CD14-positive monocyte (primary cell): ENCODE data around the gene LIMS2. TPM values are rescaled to one million over a fixed set of nuclear protein-coding genes. Genes with fewer than 3 reads are reported as not detected.

Experiments
- DNase-seq, 3 donors: peaks; one replicate each; pipeline ENCODE4 v3.0.0-alpha.2; 2011 to 2022
- H2AFZ ChIP-seq: 2 replicates; pipeline ENCODE4 v1.6.0; 2012; ENCODE audit warnings: mild to moderate bottlenecking, low read depth, low read length, inconsistent platforms; ENCODE audit not compliant: insufficient read depth, poor library complexity, severe bottlenecking
- H3K27ac ChIP-seq, 2 donors: 1 replicate in 1 of 2; 2 replicates in 1 of 2; pipeline ENCODE4 v1.5.1; 2012 to 2013; ENCODE audit warnings: low read length in 2 of 2, control low read depth in 1 of 2, inconsistent platforms in 1 of 2, low read depth in 1 of 2, mild to moderate bottlenecking in 1 of 2
- H3K27me3 ChIP-seq, 2 donors: one replicate each; pipeline versions ENCODE4 v1.6.0 to v1.6.1; 2011 to 2013; ENCODE audit warnings: low read length in 2 of 2; ENCODE audit not compliant: control insufficient read depth in 2 of 2, insufficient read depth in 2 of 2
- H3K36me3 ChIP-seq, 2 donors: replicated peaks in 1 of 2; 1 replicate in 1 of 2; 2 replicates in 1 of 2; pipeline versions ENCODE4 v1.5.1 to v1.6.1; 2012 to 2013; ENCODE audit warnings: low read length in 2 of 2, control low read depth in 1 of 2, inconsistent platforms in 1 of 2, mild to moderate bottlenecking in 1 of 2; ENCODE audit not compliant: insufficient read depth in 2 of 2, control insufficient read depth in 1 of 2
- H3K4me1 ChIP-seq, 2 donors: 1 replicate in 1 of 2; 2 replicates in 1 of 2; pipeline versions ENCODE4 v1.5.1 to v1.6.1; 2012 to 2013; ENCODE audit warnings: low read length in 2 of 2, control low read depth in 1 of 2, inconsistent platforms in 1 of 2, mild to moderate bottlenecking in 1 of 2, moderate library complexity in 1 of 2; ENCODE audit not compliant: insufficient read depth in 2 of 2, control insufficient read depth in 1 of 2
- H3K4me2 ChIP-seq: replicated peaks from 2 replicates; pipeline ENCODE3; 2012; ENCODE audit warnings: low read length, moderate library complexity, mild to moderate bottlenecking; ENCODE audit not compliant: poor library complexity, severe bottlenecking; ENCODE audit errors: extremely low read depth
- H3K4me3 ChIP-seq, 3 experiments: fragments of 200-600 bp in 1 of 3; sonication (generic) in 1 of 3; replicated peaks in 1 of 3; 1 replicate in 2 of 3; 2 replicates in 1 of 3; pipeline ENCODE4 v1.5.1; 2011 to 2013; ENCODE audit warnings: low read length in 3 of 3, mild to moderate bottlenecking in 3 of 3, control low read depth in 2 of 3, low read depth in 2 of 3, inconsistent platforms in 1 of 3, moderate library complexity in 1 of 3
- H3K79me2 ChIP-seq: 2 replicates; pipeline ENCODE4 v1.6.0; 2012; ENCODE audit warnings: mild to moderate bottlenecking, control low read depth, inconsistent platforms, low read length, moderate library complexity; ENCODE audit not compliant: insufficient read depth
- H3K9ac ChIP-seq: 2 replicates; pipeline ENCODE4 v1.6.0; 2017; ENCODE audit warnings: low read length, mild to moderate bottlenecking; ENCODE audit not compliant: insufficient read depth, poor library complexity, severe bottlenecking
- H3K9me3 ChIP-seq, 2 donors: replicated peaks in 1 of 2; 1 replicate in 1 of 2; 2 replicates in 1 of 2; pipeline versions ENCODE4 v1.5.1 to v1.6.1; 2012 to 2013; ENCODE audit warnings: low read length in 2 of 2, control low read depth in 1 of 2; ENCODE audit not compliant: control insufficient read depth in 1 of 2, insufficient read depth in 1 of 2
- H4K20me1 ChIP-seq: 2 replicates; pipeline ENCODE4 v1.6.0; 2012; ENCODE audit warnings: mild to moderate bottlenecking, low read length, control low read depth, moderate library complexity; ENCODE audit not compliant: insufficient read depth
- H3K27ac Mint-ChIP-seq, 7 donors: one replicate each; pipeline ENCODE4 v1.8.0; 2020; ENCODE audit warnings: mild to moderate bottlenecking in 7 of 7, mixed read lengths in 7 of 7, moderate library complexity in 6 of 7, inconsistent platforms in 2 of 7
- H3K27me3 Mint-ChIP-seq, 3 donors: one replicate each; pipeline ENCODE4 v1.8.0; 2021 to 2022; ENCODE audit warnings: low read depth in 3 of 3, mild to moderate bottlenecking in 3 of 3, mixed read lengths in 3 of 3, moderate library complexity in 3 of 3, inconsistent platforms in 1 of 3
- H3K36me3 Mint-ChIP-seq, 2 donors: one replicate each; pipeline ENCODE4 v1.8.0; 2020; ENCODE audit warnings: mixed read lengths in 2 of 2, inconsistent platforms in 1 of 2, mild to moderate bottlenecking in 1 of 2
- H3K4me1 Mint-ChIP-seq: one replicate; pipeline ENCODE4 v1.8.0; 2020; ENCODE audit warnings: mild to moderate bottlenecking, mixed read lengths
- H3K4me3 Mint-ChIP-seq, 2 donors: one replicate each; pipeline ENCODE4 v1.8.0; 2020; ENCODE audit warnings: mild to moderate bottlenecking in 2 of 2, mixed read lengths in 2 of 2, moderate library complexity in 1 of 2
- H3K9me3 Mint-ChIP-seq, 7 donors: one replicate each; pipeline ENCODE4 v1.8.0; 2020 to 2022; ENCODE audit warnings: mixed read lengths in 7 of 7, mild to moderate bottlenecking in 6 of 7, moderate library complexity in 6 of 7, inconsistent platforms in 2 of 7
- CTCF ChIP-seq: fragments of 200-600 bp; IDR thresholded peaks from one replicate; pipeline ENCODE4 v1.8.0; 2022; ENCODE audit warnings: antibody characterized with exemption, mild to moderate bottlenecking
- WGBS: methylation state at CpG from one replicate; pipeline ENCODE4 v1.1.5; 2013; ENCODE audit warnings: missing lambda C conversion rate; ENCODE audit not compliant: insufficient coverage; 5-methylcytosine and 5-hydroxymethylcytosine counted together
- intact Hi-C, 2 donors: fragments of 100-400 bp; cut with micrococcal nuclease; formaldehyde crosslinking; loops; one replicate each; pipeline versions ENCODE4 v1.15.0 to v1.15.1; 2023
- polyA plus RNA-seq, 3 donors: library from polyadenylated mRNA; depleted of rRNA in 1 of 3; unstranded in 2 of 3; stranded (reverse) in 1 of 3; fragments of 300-500 nt in 2 of 3; fragments of >200 nt in 1 of 3; fragmentation: Illumina TruSeq in 2 of 3; gene quantifications; 1 replicate in 2 of 3; 2 replicates in 1 of 3; pipeline ENCODE4 v1.2.3, GENCODE V29; 2012 to 2021

The LIMS2 gene
- polyA plus RNA-seq, 3 donors: 0.13 to 1.3 (median 0.23) TPM

- H3K4me3 ChIP-seq: no peak overlapping the region
- no peak for TF ChIP-seq CTCF
- Mint-ChIP-seq H3K9me3 (no peaks in the 10 kb centered on the region), H3K4me1 (peaks cover 18% of the 10 kb centered on the region), H3K27ac (peak overlapping the region in 5 of 7 donors; percentile 41 to 73 (median 61)), H3K36me3 (peaks cover 10% of the 10 kb centered on the region in 2 donors), H3K27me3 (peaks cover 2 to 4% (median 3%) of the 10 kb centered on the region in 3 donors), H3K4me3 (no peak overlapping the region)
- no peak for DNase-seq
- intact Hi-C loops: no loop called here
- peaks cover 2% of the 10 kb centered on the region for H3K79me2 ChIP-seq
- H3K9ac ChIP-seq: no peak overlapping the region
- H3K27ac ChIP-seq: no peak overlapping the region
- no peaks in the 10 kb centered on the region for H3K36me3 ChIP-seq
- no peak overlapping the region for H3K4me2 ChIP-seq
- no peaks in the 10 kb centered on the region for H3K27me3 ChIP-seq
- H3K9me3 ChIP-seq: no peaks in the 10 kb centered on the region
- H2AFZ ChIP-seq: no peak overlapping the region
- H4K20me1 ChIP-seq: peaks cover 2% of the 10 kb centered on the region
- peaks cover 17 to 18% of the 10 kb centered on the region in 2 donors for H3K4me1 ChIP-seq
- 98% methylated on average over 19 of the region's 21 CpGs for WGBS
These were observed 22.3 kb upstream of the LIMS2 start for GRCh38 chr2:127697482-127698180.

GRCh38 chr2:127695491-127696472 lies 20.5 kb upstream of the LIMS2 start:
- Histone ChIP-seq H3K4me2 (peak overlapping the region; percentile 47), H3K4me3 (peak overlapping the region in 1 of 3 experiments; percentile 36)
- peak overlapping the region in 1 of 2 donors; percentile 51 for H3K4me3 Mint-ChIP-seq

More at GRCh38 chr2:127695491-127696472, 20.5 kb upstream of the LIMS2 start:
- Mint-ChIP-seq H3K36me3 (peaks cover 10 to 12% of the 10 kb centered on the region in 2 donors), H3K4me1 (peaks cover 11% of the 10 kb centered on the region), H3K27ac (peak overlapping the region in 3 of 7 donors; percentile 26 to 37 (median 27)), H3K27me3 (peaks cover 2 to 8% (median 5%) of the 10 kb centered on the region in 3 donors), H3K9me3 (peaks cover 7 to 13% (median 8%) of the 10 kb centered on the region in 7 donors)
- Histone ChIP-seq H2AFZ (peak overlapping the region; percentile 72), H3K4me1 (peaks cover 8 to 12% of the 10 kb centered on the region in 2 donors), H3K9me3 (peaks cover 5 to 9% of the 10 kb centered on the region in 2 donors), H3K27me3 (no peaks in the 10 kb centered on the region), H4K20me1 (no peaks in the 10 kb centered on the region), H3K27ac (no peak overlapping the region), H3K36me3 (no peaks in the 10 kb centered on the region), H3K9ac (peak overlapping the region; percentile 40), H3K79me2 (no peaks in the 10 kb centered on the region)
- DNase-seq: peak; percentile 76 to 88 (median 80)
- intact Hi-C loops: no loop called here
- TF ChIP-seq CTCF: peak; percentile 67
- 49% methylated on average over 31 of the region's 52 CpGs for WGBS
